Ovary (tissue), 3 donors: Measurements from ENCODE around the gene TJP2.

Experiments used
- EP300 ChIP-seq: sonication (generic); formaldehyde crosslinking; IDR thresholded peaks from one replicate; pipeline ENCODE4 v1.6.1; 2017; ENCODE audit warnings: antibody characterized with exemption
- POLR2A ChIP-seq: fragments of 450-650 bp; IDR thresholded peaks from one replicate; pipeline ENCODE4 v1.6.1; 2017; ENCODE audit warnings: antibody characterized with exemption, mild to moderate bottlenecking, moderate library complexity
- TF ChIP-seq, protein P1 (sequence below), 3 donors: fragments of 450-650 bp in 2 of 3; fragments of 200-600 bp in 1 of 3; IDR thresholded peaks; one replicate each; pipeline versions ENCODE4 v1.5.1 to v1.8.0; 2016 to 2022; ENCODE audit warnings: antibody characterized with exemption in 3 of 3, mild to moderate bottlenecking in 1 of 3
- donor health status: DM: no; HTN: no; CAD: no.

DNA sequence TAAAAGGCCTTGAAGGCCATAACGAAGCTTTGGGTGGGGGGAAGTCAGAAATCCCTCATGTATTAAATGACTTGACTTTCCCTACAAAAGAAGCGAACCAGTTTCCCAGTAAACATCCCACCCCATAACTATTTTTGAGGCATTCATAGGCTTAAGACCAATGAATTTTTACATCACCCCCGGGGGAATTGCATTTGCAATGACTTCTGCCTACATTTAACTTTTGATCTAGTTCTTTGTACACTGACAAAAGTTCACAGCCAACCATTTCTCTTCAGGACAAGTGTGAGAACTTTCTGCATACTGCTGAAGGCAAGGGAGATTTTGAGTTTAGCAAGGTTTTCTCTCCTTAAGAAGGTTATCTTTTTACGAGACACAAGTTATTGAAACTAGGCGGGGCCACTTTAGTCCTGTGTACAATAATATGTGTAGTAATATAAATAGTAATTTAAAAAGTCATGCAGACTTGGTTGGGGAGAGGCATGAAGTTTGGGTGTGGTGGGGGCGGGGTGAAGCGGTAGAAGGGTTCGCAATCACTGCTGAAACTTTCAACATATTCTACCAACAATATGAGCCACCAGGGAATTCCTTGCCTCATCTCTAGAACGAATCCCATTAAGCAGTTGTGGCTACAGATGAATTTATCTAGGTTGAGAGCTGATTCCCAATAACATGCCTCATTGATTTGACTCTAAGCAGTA is 2.5 kb downstream of the TJP2 start:
- TF ChIP-seq, protein P1, sequence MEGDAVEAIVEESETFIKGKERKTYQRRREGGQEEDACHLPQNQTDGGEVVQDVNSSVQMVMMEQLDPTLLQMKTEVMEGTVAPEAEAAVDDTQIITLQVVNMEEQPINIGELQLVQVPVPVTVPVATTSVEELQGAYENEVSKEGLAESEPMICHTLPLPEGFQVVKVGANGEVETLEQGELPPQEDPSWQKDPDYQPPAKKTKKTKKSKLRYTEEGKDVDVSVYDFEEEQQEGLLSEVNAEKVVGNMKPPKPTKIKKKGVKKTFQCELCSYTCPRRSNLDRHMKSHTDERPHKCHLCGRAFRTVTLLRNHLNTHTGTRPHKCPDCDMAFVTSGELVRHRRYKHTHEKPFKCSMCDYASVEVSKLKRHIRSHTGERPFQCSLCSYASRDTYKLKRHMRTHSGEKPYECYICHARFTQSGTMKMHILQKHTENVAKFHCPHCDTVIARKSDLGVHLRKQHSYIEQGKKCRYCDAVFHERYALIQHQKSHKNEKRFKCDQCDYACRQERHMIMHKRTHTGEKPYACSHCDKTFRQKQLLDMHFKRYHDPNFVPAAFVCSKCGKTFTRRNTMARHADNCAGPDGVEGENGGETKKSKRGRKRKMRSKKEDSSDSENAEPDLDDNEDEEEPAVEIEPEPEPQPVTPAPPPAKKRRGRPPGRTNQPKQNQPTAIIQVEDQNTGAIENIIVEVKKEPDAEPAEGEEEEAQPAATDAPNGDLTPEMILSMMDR (IDR thresholded peaks at IDR 0.05), result no peak
- TF ChIP-seq POLR2A (no peak), EP300 (no peak)
